ENCODE measurements around the gene CHCT1.
"Not testable (repeated sequence)": the region's sequence is repeated elsewhere in the genome, so short reads cannot be mapped to it uniquely, and the experiment has no call there.

The CHCT1 gene

DNA sequence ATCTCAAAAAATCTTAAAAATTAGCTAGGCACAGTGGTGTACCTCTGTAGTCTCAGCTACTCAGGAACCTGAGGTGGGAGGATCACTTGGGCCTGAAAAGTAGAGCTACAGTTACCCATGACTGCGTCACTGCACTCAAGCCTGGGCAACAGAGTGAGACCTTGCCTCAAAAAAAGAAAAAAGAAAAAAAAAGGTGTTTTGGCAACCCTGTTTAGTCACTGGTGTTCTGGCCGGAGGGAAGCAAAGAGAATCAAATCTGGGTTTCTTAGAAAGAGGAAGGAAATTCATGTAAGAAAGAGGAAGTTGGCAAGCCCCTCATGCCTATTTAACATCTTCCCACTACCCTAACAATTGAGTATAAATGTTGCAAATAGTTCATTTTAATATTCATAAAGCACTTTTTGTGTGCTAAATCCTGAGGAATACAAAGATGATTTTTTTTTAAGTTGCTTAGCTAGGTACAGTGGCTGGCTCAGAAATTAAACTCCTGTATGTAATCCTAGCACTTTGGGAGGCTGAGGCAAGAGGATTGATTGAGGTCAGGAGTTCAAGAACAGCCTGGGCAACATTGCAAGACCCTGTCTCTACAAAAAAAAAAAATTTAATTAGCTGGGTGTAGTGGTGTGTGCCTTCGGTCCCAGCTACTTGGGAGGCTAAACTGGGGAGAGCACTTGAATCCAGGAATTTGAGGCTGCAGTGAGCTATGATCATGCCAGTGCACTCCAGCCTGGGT lies 23.9 kb upstream of the CHCT1 start:
- no peak for DNase-seq (ENCODE audit: low read depth in 2 of 2)

DNA sequence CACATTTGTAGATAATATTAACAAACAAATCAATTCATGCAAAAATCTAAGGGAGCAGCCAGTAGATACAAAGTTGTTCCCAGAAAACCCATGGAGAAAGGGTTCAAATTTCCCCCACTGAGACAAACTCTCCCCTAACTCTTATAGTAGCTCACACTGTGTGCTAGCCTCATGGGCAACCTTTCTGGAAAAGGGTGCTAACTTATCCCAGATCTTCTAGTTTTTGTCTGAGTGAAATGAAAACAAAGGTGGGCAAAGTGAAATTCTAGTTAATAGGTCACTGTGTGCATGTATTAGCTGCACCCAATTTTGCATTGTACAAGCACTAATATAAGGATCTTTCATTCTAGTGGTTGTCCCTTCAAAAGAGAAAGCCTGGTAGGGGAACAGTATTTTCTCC lies 20.5 kb upstream of the CHCT1 start:
- DNase-seq (ENCODE audit: low read depth in 2 of 2): no peak

DNA sequence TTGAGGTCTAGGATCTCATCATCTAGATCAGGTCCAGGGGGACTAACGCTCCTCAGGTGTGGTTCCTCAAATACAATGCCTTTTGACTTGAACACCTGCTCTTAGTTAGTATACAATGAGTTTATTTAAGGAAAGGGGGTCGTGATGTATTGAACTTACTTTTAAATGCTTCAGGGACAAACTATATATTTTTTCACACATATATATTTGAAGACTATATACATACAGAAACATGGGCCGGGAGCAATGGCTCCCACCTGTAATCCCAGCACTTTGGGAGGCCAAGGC lies 18.8 kb upstream of the CHCT1 start:
- DNase-seq (ENCODE audit: low read depth in 2 of 2): no peak

DNA sequence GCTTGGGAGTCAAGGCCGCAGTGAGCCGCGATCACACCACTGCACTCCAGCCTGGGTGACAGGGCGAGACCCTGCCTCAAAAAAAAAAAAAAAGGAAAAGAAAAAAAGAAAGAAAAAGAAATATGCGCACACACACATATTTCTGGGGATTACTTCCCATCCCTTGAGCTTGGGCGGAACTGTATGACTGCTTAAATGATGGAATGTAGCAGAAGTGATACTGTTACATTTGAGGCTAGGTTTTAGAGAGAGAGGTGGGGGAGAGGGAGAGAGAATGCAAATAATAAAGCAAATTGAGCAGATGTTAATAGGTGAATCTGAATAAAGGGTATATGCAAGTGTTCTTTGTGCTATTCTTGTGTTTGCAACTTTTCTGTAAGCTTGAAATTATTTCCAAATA lies 18.3 kb upstream of the CHCT1 start:
- no peak for DNase-seq (ENCODE audit: low read depth in 2 of 2)

DNA sequence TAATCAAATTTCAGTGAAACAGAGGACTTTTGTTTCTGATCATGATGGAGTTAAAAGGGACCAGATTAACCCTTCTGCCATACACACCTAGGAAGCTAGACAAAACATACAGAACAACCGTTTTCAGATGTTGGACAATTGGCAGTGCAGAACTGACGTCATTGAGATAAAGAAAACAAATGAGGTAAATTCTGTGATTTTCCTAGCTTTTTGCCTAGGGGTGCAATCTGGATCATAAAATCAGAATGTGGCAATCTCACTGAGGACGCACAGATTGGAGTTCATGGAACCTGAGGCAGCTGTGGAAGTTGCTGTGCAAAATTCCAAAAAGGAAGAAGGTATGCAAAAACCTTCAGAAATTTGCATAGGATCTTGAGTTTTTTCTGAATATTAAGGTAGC lies 15.4 kb upstream of the CHCT1 start:
- DNase-seq (ENCODE audit: low read depth in 2 of 2): no peak

DNA sequence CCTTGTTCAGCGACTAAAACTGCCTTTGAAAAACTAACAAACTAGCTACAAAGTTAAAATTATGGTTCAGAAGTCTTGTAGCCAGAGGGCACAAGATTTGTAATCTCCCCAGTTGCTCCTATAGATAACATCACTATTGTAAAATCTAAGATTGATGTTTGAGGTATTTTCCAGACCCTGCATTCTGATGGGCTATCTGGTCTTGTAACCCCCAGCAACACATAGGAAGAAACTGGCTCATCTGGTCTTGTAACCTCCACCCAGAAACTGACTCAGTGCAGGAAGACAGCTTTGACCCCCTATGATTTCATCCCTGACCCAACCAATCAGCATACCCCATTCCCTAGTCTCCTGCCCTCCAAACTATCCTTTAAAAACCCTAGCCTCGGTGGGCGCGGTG lies 12.3 kb upstream of the CHCT1 start:
- DNase-seq (ENCODE audit: low read depth in 2 of 2): no peak

DNA sequence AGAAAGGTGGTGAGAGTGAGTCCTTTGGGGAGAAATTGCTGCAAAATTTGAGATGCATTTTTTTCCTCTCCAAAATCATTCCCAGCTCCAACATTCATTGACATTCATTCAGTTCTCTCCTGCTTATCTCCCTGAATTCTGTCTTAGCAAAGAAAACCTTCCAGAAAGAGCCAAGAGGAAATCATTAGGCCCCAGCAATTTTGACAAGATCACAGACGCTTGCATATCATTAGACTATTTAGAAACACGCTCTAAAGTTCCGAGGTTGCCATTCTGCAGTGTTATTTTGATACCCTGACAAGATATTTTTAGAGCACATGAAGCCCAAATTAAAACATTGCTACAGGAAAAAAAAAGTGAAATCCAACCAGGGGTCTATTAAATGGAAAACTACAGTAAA lies 9.6 kb upstream of the CHCT1 start:
- no peak for DNase-seq (ENCODE audit: low read depth in 2 of 2)

DNA sequence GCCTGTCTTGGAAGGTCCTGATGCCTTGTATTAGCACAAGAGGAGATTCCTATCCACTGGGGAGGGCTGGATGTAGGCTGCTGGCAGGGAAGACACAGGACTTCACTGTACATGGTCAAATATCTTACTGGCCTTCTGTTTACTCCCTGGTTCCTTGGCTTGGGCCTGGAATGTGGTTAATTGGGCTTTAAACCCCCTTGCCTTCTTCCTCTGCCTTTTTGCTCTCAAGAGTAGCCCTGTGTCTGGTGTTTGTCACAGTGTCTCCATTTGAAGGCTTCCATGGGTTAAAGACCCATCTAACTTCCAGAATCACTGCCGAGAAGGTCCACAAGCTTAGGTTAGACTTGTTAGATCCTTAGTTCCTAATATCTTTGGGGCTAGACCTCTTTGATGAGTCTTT lies 7.1 kb upstream of the CHCT1 start:
- no peak for DNase-seq (ENCODE audit: low read depth in 2 of 2)

DNA sequence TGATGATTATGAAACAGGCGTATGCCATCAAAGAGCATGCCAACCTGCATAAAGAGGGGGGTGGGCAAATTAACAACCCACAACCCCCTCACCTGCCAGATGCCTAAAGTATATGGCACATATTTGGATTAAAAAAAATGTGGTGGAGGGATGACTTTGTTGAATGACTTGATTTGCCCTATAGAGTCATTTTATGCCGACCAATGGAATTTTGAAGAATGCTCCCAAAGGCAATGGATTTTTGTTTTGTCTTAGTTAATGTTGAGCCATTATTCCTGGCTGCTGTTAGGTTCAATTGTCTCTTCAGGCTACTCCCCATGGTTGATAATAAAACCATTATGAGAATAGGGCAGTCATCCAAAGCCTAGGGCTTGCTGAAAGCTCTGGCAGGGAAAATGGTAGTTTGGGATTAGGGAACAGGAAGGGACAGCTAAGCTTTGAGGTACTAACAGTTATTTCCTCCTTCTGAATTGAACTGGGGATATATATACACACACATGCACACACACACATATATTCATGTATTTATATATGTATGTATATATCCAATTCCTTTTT lies 5.8 kb upstream of the CHCT1 start:
- no peak for DNase-seq (ENCODE audit: low read depth in 2 of 2)

DNA sequence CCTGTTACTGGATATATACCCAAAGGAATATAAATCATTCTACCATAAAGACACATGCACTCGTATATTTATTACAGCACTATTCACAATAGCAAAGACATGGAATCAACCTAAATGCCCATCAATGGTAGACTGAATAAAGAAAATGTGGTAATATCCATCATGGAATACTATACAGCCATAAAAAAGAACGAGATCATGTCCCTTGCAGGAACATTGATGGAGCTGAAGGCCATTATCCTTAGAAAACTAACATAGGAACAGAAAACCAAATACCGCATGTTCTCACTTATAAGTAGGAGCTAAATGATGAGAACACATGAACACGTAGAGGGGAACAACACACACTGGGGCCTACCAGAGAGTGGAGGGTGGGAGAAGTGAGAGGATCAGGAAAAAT lies 3.3 kb upstream of the CHCT1 start:
- DNase-seq (ENCODE audit: low read depth in 2 of 2): not testable (repeated sequence)

DNA sequence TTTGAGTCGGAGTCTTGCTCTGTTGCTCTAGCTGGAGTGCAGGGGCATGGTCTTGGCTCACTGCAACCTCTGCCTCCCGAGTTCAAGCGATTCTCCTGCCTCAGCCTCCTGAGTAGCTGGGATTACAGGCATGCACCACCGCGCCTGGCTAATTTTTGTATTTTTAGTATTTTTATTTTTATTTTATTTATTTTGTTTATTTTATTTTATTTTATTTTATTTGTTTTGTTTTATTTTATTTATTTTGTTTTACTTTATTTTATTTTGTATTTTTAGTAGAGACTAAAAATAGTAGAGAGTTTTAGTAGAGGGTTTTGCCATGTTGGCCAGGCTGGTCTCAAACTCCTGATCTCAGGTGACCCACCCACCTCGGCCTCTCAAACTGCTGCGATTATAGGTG lies 2.4 kb upstream of the CHCT1 start:
- not testable (repeated sequence) for DNase-seq (ENCODE audit: low read depth in 2 of 2)

DNA sequence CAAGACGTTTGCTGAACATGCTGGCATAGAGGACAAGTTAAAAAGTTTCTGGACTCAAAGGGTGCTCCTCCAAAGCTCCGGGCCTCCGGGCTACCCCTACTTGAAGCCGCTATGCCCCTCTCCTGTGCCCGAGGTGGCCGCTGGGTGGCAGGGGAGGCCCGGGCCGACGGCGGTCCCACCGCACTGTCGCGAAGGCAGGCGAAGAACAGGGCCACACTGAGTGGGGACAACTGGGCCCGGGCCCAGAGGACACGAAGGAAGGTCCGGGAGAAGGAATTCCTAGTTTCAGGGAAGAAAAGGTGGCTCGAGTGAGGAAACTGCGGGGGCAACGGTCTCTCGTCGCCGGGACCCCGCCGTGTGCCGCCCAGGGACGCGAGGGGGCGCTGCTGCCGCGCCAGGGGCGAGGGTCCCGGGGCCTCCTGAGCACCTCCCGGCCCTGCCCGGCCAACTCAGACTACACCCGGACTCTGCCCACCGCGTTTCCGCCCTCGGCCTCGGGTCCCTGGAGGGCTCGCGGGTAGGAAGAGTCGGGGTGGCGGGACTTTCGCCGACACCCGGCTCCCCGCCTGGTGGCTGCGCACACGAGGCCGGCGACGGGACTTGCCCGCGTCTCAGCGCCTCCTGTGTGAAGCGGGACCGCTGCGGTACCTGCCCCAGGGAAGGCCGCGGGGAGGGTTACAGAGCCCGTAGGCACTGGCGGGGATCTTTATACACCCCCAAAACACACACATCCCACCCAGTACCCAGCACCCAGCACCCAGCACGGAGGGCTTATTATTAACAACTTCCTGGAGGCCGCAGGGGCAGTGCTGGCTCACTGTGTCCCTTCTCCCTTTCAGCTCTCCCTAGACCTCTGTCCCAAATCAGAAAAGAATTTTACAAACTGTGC lies 772 bp upstream of the CHCT1 start:
- DNase-seq (ENCODE audit: low read depth in 2 of 2): peak; percentile 48 to 49

DNA sequence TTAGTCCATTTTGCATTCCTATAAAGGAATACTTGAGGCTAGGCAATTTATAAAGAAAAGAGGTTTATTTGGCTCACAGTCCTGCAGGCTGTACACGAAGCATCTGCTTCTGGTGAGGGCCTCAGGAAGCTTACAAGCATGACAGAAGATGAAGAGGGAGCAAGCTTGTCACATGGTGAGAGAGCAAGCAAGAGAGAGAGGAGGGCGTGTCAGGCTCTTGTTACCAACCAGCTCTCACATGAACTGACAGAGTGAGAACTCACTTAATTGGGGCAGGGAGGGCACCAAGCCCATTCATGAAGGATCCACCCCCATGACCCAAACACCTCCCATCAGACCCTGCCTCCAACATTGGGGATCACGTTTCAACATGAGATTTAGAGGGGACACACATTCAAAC lies 1.6 kb downstream of the CHCT1 start:
- DNase-seq (ENCODE audit: low read depth in 2 of 2): no peak

DNA sequence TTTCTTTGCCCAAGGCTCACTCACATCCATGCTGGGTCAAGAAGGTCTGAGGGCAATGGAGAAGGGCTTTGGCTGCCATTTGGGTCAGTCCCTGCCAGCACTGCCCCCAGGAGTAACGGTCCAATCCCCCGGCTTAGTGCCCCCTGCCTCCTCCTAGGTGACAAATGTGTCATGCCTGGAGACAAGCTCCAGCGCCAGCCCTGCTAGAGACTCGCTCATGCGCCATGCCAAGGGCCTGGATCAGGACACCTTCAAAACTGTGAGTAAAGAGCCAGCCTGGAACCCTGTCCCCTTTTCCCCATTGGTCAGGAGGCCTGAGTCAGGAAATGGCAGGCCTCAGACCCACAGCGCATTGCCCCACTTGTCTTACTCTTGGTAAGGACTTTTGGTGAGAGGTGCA lies 3.3 kb downstream of the CHCT1 start:
- no peak for DNase-seq (ENCODE audit: low read depth in 2 of 2)

DNA sequence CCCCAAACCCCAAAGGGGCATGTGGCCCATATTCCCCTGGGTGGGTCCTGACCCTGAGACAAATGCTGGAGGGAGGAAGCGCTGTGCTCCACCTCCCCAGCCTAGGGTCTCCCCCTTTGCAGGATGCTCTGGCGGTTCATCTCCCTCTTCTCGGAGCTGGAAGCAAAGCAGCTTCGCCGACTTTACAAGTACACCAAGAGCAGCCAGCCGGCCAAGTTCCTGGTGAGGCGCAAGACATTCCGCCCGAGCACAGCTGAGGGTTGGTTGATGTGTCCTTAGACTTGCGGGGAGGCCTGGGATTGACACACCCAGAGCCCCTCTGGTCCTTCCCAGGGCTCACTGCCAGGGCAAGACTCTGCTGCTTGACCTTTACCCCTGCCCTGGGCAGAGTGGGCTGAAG lies 4.3 kb downstream of the CHCT1 start:
- no peak for DNase-seq (ENCODE audit: low read depth in 2 of 2)

DNA sequence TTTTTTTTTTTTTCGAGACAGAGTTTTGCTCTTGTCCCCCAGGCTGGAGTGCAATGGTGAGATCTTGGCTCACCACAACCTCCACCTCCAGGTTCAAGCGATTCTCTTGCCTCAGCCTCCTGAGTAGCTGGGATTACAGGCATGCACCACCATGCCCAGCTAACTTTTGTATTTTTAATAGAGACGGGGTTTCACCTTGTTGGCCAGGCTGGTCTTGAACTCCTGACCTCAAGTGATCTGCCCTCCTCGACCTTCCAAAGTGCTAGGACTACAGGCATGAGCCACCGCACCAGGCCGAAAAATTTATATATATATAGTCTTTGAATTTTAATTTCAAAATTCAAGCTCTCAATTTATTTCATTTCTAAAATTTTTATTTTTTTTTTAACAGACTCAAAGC lies 6.2 kb downstream of the CHCT1 start:
- not testable (repeated sequence) for DNase-seq (ENCODE audit: low read depth in 2 of 2)

DNA sequence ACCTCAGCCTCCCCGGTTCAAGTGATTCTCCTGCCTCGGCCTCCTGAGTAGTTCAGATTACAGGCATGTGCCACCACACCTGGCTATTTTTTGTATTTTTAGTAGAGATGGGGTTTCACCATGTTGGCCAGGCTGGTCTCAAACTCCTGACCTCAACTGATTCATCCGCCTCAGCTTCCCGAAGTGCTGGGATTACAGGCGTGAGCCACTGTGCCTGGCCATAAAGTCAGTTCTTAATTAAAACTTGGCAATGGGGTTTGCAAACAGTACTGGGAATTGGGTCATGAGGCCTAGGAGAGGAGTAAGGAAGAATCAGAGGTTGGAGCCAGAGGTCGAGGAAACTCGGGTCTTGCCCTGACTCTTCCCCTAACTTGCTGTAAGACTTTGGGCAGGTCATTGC lies 8.3 kb downstream of the CHCT1 start:
- DNase-seq (ENCODE audit: low read depth in 2 of 2): not testable (repeated sequence)

DNA sequence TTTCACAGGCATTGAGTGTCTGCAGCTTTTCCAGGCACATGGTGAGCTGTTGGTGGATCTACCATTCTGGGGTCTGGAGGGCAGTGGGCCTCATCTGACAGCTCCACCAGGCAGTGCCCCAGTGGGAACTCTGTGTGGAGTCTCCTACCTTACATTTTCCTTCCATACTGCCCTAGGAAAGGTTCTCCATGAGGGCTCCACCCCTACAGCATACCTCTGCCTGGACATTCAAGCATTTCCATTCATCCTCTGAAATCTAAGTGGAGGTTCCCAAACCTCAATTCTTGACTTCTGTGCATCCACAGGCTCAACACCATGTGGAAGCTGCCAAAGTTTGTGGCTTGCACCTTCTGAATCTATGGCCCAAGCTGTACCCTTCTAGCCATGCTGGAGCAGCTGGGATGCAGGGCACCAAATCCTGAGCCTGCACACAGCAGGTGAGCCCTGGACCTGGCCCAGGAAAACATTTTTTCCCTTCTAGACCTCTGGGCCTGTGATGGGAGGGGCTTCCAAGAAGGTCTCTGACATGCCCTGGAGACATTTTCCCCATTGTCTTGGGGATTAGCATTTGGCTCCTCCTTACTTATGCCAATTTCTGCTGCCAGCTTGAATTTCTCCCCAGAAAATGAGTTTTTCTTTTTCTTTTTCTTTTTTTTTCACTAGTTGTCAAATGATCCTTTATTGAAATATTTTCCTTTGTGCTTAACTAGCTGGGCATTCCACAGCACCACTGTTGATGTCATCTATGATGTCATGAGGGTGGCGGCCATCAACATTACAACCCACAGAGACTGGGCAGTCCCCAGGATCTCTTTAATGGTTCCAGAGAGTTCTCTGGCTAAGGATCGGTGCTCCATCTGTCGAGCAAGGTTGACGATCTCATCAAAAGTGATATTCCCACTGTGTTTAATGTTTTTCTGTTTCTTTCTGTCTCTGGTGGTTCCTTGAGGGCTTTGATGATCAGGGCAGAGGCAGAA lies 11.0 kb downstream of the CHCT1 start:
- DNase-seq (ENCODE audit: low read depth in 2 of 2): not testable (repeated sequence)

DNA sequence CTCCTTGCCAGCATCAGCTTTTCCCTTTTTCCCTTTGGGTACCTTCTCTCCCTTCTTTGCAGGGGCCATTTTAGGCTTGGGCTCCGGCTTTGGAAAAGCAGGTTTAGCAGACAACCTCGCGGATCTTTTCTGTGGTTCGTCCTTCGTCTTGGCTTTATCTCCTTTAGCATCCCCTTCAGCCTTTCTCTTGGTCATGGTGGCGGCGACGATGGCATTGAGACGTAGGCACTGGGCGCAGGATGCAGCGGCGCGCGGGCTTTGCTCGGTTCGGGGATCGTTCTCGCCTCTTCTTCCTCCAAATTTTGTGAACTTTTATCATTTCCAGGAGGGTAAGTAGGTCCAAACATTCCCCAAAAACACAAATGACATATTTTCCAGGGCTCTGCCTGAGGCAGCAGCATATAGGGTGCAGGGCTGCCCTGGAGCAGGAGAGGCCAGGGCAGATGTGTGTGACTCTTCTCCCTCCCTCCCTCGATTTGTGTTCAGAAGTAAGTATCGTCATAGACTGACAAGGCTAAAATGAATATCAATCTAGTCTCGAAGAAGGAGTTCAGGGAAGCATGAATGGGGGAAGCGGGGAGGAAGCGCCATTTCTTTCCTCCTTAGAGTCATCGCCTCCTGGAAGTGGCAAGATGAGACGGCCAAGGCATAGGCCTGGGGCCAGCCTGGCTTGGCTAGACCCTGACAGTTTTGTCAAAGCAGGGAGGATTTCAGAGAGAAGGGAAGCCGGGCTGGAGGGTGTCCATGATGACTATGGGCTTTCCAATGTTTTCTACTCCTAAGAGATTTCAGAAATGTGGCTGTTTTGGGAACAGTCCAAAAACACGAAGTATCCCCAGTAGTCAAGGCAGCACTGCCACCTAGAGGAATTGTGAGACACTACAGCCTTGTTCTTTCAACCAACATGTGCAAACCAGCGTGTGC lies 13.2 kb downstream of the CHCT1 start:
- peak; percentile 13 to 16 for DNase-seq (ENCODE audit: low read depth in 2 of 2)

DNA sequence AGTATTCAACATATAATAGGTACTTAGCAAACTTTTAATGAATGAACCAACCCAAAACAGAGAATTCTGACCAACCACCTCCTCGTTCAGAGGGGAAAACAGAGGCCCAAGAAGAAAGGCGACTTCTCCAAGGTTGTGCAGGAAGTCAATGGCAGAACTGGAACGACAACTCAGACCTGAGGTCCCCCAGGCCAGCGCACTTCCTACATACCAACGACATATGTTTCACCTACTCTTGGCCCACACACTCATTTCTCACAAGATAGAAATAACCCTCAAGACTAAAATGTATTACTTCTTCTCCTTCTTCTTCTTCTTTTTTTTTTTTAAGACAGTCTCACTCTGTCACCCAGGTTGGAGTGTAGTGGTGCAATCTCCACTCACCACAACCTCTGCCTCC lies 14.4 kb downstream of the CHCT1 start:
- DNase-seq (ENCODE audit: low read depth in 2 of 2): no peak

DNA sequence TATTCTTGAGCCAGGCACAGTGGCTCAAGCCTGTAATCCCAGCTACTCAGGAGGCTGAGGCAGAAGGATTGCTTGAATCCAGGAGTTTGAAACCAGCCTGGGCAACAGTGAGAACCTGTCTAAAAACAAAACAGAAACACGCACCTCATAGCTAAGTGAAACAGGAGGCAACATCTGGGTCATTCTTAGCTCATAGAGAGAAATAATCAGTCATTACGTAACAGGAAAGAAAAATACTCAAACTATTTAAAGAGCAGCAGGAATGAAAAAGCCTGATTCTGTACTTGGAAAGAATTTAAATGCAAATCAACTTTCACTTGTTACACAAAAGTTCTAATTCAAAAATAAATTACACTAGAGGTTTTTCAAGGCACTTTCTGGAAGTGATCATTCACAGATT lies 17.2 kb downstream of the CHCT1 start:
- no peak for DNase-seq (ENCODE audit: low read depth in 2 of 2)
